Measurements from ENCODE around the gene MYOT.

Gene MYOT

DNA sequence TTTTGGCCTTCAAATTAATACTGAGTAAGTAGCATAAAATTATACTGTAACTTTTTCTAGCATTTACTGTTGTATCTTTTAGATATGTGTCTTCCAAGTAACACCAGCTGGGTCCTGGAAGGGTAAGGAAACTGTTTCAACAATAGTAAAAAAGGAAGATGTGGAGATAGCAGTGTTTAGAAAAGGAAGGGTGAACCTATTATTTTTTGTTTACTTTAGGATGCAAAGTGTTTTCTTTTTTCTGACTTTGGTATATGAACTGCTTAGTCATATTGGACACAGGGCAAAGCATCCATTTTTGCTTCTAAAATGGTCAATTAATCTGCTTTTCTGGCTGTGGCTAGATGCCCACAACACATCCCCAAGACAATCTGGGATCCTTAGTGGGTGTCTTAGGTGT, 26.9 kb downstream of the MYOT start:
- H3K9me3 ChIP-seq (ENCODE audit: control insufficient read depth, insufficient read depth, low read length), result no peaks in the 10 kb centered on the region
- H4K20me1 ChIP-seq (ENCODE audit: control insufficient read depth, insufficient read depth, low read depth, low read length), result no peaks in the 10 kb centered on the region
- H3K27ac ChIP-seq (ENCODE audit: low read depth, low read length), result no peak overlapping the region

GRCh38 chr5:137896560-137896959, 28.9 kb downstream of the MYOT start:
- no peaks in the 10 kb centered on the region for H3K9me3 ChIP-seq (ENCODE audit: control insufficient read depth, insufficient read depth, low read length)
- no peaks in the 10 kb centered on the region for H3K36me3 ChIP-seq (ENCODE audit: control insufficient read depth, low read length)
- H4K20me1 ChIP-seq (ENCODE audit: control insufficient read depth, insufficient read depth, low read depth, low read length), result no peaks in the 10 kb centered on the region
- no peak for TF ChIP-seq EZH2phosphoT487 (IDR thresholded peaks at IDR 0.05; ENCODE audit: borderline replicate concordance, low read length)
- no peak for TF ChIP-seq CTCF (IDR thresholded peaks at IDR 0.05; ENCODE audit: low read depth, low read length, poor library complexity, severe bottlenecking)
- no peaks in the 10 kb centered on the region for H3K27me3 ChIP-seq (ENCODE audit: control insufficient read depth, low read length)
- H3K79me2 ChIP-seq (ENCODE audit: control insufficient read depth, low read length), result no peaks in the 10 kb centered on the region
- H3K4me2 ChIP-seq (ENCODE audit: low read length), result peak overlapping the region; percentile 54
- H3K4me1 ChIP-seq (ENCODE audit: control insufficient read depth, low read length), result peaks cover 75% of the 10 kb centered on the region
- peaks cover 16% of the 10 kb centered on the region for H3F3A ChIP-seq (ENCODE audit: control insufficient read depth, insufficient read depth)
- no peaks in the 10 kb centered on the region for H3K9me2 ChIP-seq (replicated peaks; ENCODE audit: control insufficient read depth, low read length)
- peak overlapping the region; percentile 44 for H3K27ac ChIP-seq (ENCODE audit: low read depth, low read length)
- 0 out of 2 replicates have a peak overlapping the region, but pooled peaks have one; percentile 14 for H3K4me3 ChIP-seq (ENCODE audit: low read length)

More for the DNA sequence above, 26.9 kb downstream of the MYOT start:
- no peaks in the 10 kb centered on the region for H3K9me2 ChIP-seq (replicated peaks; ENCODE audit: control insufficient read depth, low read length)
- H3K27me3 ChIP-seq (ENCODE audit: control insufficient read depth, low read length), result no peaks in the 10 kb centered on the region
- H3K4me3 ChIP-seq (ENCODE audit: low read length), result no peak overlapping the region
- H3K79me2 ChIP-seq (ENCODE audit: control insufficient read depth, low read length), result peaks cover 2% of the 10 kb centered on the region
- H3K36me3 ChIP-seq (ENCODE audit: control insufficient read depth, low read length), result no peaks in the 10 kb centered on the region
- TF ChIP-seq CTCF (IDR thresholded peaks at IDR 0.05; ENCODE audit: low read depth, low read length, poor library complexity, severe bottlenecking), result no peak
- no peak for TF ChIP-seq EZH2phosphoT487 (IDR thresholded peaks at IDR 0.05; ENCODE audit: borderline replicate concordance, low read length)
- H3K4me1 ChIP-seq (ENCODE audit: control insufficient read depth, low read length), result peaks cover 59% of the 10 kb centered on the region
- H3F3A ChIP-seq (ENCODE audit: control insufficient read depth, insufficient read depth), result peaks cover 26% of the 10 kb centered on the region
- no peak overlapping the region for H3K4me2 ChIP-seq (ENCODE audit: low read length)

- H4K20me1 ChIP-seq (ENCODE audit: control insufficient read depth, insufficient read depth, low read depth, low read length), result no peaks in the 10 kb centered on the region
- H3K4me2 ChIP-seq (ENCODE audit: low read length), result peak overlapping the region; percentile 59
- TF ChIP-seq EZH2phosphoT487 (IDR thresholded peaks at IDR 0.05; ENCODE audit: borderline replicate concordance, low read length) (no peak), CTCF (IDR thresholded peaks at IDR 0.05; ENCODE audit: low read depth, low read length, poor library complexity, severe bottlenecking) (no peak)
- H3K4me3 ChIP-seq (ENCODE audit: low read length), result peak overlapping the region; percentile 48
- peaks cover 90% of the 10 kb centered on the region for H3K4me1 ChIP-seq (ENCODE audit: control insufficient read depth, low read length)
- no peaks in the 10 kb centered on the region for H3K9me2 ChIP-seq (replicated peaks; ENCODE audit: control insufficient read depth, low read length)
- no peaks in the 10 kb centered on the region for H3K36me3 ChIP-seq (ENCODE audit: control insufficient read depth, low read length)
- H3K79me2 ChIP-seq (ENCODE audit: control insufficient read depth, low read length), result no peaks in the 10 kb centered on the region
- H3F3A ChIP-seq (ENCODE audit: control insufficient read depth, insufficient read depth), result peaks cover 10% of the 10 kb centered on the region
- H3K27me3 ChIP-seq (ENCODE audit: control insufficient read depth, low read length), result no peaks in the 10 kb centered on the region
- H3K9me3 ChIP-seq (ENCODE audit: control insufficient read depth, insufficient read depth, low read length), result no peaks in the 10 kb centered on the region
- 0 out of 2 replicates have a peak overlapping the region, but pooled peaks have one; percentile 34 for H3K27ac ChIP-seq (ENCODE audit: low read depth, low read length)
These were observed 31.8 kb downstream of the MYOT start for GRCh38 chr5:137899493-137899892.

Measured in DOHH2 (cell line).